Left lobe of liver (tissue), 2 donors: ENCODE results near the gene LYZL4. TPM values are rescaled to one million over a fixed set of nuclear protein-coding genes. Genes with fewer than 3 reads are reported as not detected.

Source experiments
- ATAC-seq: fragments of 200-7000 bp; cut with Tn5 transposase; one replicate; pipeline ENCODE4 v1.9.1; 2020; ENCODE audit warnings: mild to moderate bottlenecking, moderate library complexity
- DNase-seq: peaks from one replicate; pipeline ENCODE4 v3.0.0-alpha.2; 2020; ENCODE audit warnings: low spot score
- total RNA-seq: library from RNA; stranded (reverse); gene quantifications from one replicate; pipeline ENCODE4 v1.2.1, GENCODE V29; 2021
- donor health status: DM: no; HTN: no; CAD: no; lungs with moderate emphysema.
- donor health status: DM: no; HTN: yes; CAD: no.

LYZL4 gene
- not detected for total RNA-seq

- no peak for ATAC-seq
- DNase-seq = no peak
These were observed at the start of gene LYZL4 for GRCh38 chr3:42410370-42411131. TSS of gene LYZL4 (minus strand) at chr3:42410610. CDS start at chr3:42407251, 3,359 bp downstream.

GRCh38 chr3:42459151-42459550 lies 48.7 kb upstream of the LYZL4 start:
- ATAC-seq = no peak
- DNase-seq = no peak

GRCh38 chr3:42456211-42456610 lies 45.8 kb upstream of the LYZL4 start:
- ATAC-seq = no peak
- DNase-seq = no peak

- ATAC-seq (no peak), DNase-seq (no peak)
These were observed 41.3 kb upstream of the LYZL4 start for GRCh38 chr3:42451546-42452230.

GRCh38 chr3:42451116-42451515 lies 40.7 kb upstream of the LYZL4 start:
- DNase-seq (no peak), ATAC-seq (no peak)

- no peak for DNase-seq
These were observed 40.2 kb upstream of the LYZL4 start for GRCh38 chr3:42450567-42450966.

GRCh38 chr3:42447481-42447880 lies 37.1 kb upstream of the LYZL4 start:
- ATAC-seq (no peak), DNase-seq (no peak)

More at GRCh38 chr3:42450567-42450966, 40.2 kb upstream of the LYZL4 start:
- ATAC-seq = no peak

- ATAC-seq = peak; percentile 40
- no peak for DNase-seq
These were observed 36.0 kb upstream of the LYZL4 start for GRCh38 chr3:42446111-42447050.

GRCh38 chr3:42443819-42444436 lies 33.5 kb upstream of the LYZL4 start:
- peak; percentile 84 for DNase-seq
- ATAC-seq = peak; percentile 100

- no peak for ATAC-seq
- no peak for DNase-seq
These were observed 32.9 kb upstream of the LYZL4 start for GRCh38 chr3:42443292-42443691.

GRCh38 chr3:42442640-42443039 lies 32.2 kb upstream of the LYZL4 start:
- DNase-seq (no peak), ATAC-seq (no peak)

- no peak for DNase-seq
- ATAC-seq = no peak
These were observed 31.4 kb upstream of the LYZL4 start for GRCh38 chr3:42441791-42442190.

GRCh38 chr3:42440924-42441323 lies 30.5 kb upstream of the LYZL4 start:
- ATAC-seq (no peak), DNase-seq (no peak)

GRCh38 chr3:42439261-42440115 lies 29.1 kb upstream of the LYZL4 start:
- DNase-seq (no peak), ATAC-seq (no peak)

- DNase-seq = no peak
- no peak for ATAC-seq
These were observed 28.3 kb upstream of the LYZL4 start for GRCh38 chr3:42438758-42439157.

GRCh38 chr3:42438193-42438592 lies 27.8 kb upstream of the LYZL4 start:
- no peak for DNase-seq
- ATAC-seq = no peak

- ATAC-seq (no peak), DNase-seq (no peak)
These were observed 24.5 kb upstream of the LYZL4 start for GRCh38 chr3:42434777-42435380.

- DNase-seq (no peak), ATAC-seq (no peak)
These were observed 22.1 kb upstream of the LYZL4 start for GRCh38 chr3:42432485-42432884.

GRCh38 chr3:42430781-42431532 lies 20.5 kb upstream of the LYZL4 start:
- DNase-seq (no peak), ATAC-seq (no peak)
